SK-N-MC (cell line): ENCODE results near the gene ZNF775.

Experiments
- EZH2 ChIP-seq: fragments of 200-600 bp; sonication (generic); IDR thresholded peaks from one replicate; pipeline ENCODE4 v1.6.1; 2017; ENCODE audit warnings: antibody characterized with exemption
- POLR2AphosphoS5 ChIP-seq: IDR thresholded peaks from 2 replicates; pipeline ENCODE4 v1.6.1; 2012; ENCODE audit warnings: mild to moderate bottlenecking, low read depth, low read length, borderline replicate concordance

GRCh38 chr7:150382123-150382843 lies 3.2 kb downstream of the ZNF775 start:
- no peak for TF ChIP-seq EZH2
- TF ChIP-seq POLR2AphosphoS5 = no peak
